ENCODE data around the gene NDEL1.

NDEL1 gene

DNA sequence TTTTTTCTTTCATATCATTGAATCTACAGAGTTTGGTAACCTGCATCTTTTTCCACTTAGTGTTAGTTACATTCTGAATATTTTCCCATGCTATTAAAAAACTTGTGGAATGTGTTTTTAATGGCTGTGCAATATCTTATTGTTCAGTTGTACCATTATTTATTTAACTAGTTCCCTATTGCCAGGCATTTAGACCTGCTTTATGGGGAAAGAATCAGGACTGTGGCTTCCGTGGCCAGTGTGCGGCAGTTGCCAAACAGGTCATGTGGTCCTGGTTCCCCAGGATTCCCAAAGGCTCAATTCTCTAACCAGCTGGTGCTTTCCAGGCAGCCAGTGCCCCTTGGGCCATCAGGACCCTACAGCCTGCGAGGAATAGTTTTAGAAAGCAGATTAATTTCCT lies 30.8 kb downstream of the NDEL1 start:
- Histone ChIP-seq H3K9me2 (replicated peaks; ENCODE audit: insufficient read depth, low read length) (no peaks in the 10 kb centered on the region), H3K79me2 (ENCODE audit: insufficient read depth, low read length) (no peaks in the 10 kb centered on the region), H3K4me2 (ENCODE audit: low read depth, low read length, poor library complexity, severe bottlenecking) (no peak overlapping the region), H3K36me3 (ENCODE audit: low read length) (no peaks in the 10 kb centered on the region), H3F3A (ENCODE audit: insufficient read depth) (no peaks in the 10 kb centered on the region), H3K27ac (ENCODE audit: low read depth, low read length) (no peak overlapping the region), H3K9me3 (ENCODE audit: insufficient read depth, low read length) (no peaks in the 10 kb centered on the region), H3K4me3 (ENCODE audit: insufficient read depth, low read length, poor library complexity, severe bottlenecking) (no peak overlapping the region), H3K27me3 (ENCODE audit: low read length) (no peaks in the 10 kb centered on the region), H3K9ac (ENCODE audit: low read length) (no peak overlapping the region), H4K20me1 (ENCODE audit: low read depth, low read length) (no peaks in the 10 kb centered on the region), H2AFZ (ENCODE audit: low read depth, low read length, severe bottlenecking) (no peak overlapping the region)
- TF ChIP-seq CTCF (IDR thresholded peaks at IDR 0.05; ENCODE audit: insufficient read depth, low read length, poor library complexity, severe bottlenecking) (no peak), EZH2phosphoT487 (conservative IDR thresholded peaks at IDR 0.05; ENCODE audit: low read length) (no peak)

- TF ChIP-seq CTCF (IDR thresholded peaks at IDR 0.05; ENCODE audit: insufficient read depth, low read length, poor library complexity, severe bottlenecking) (no peak), EZH2phosphoT487 (conservative IDR thresholded peaks at IDR 0.05; ENCODE audit: low read length) (no peak)
- H2AFZ ChIP-seq (ENCODE audit: low read depth, low read length, severe bottlenecking): no peak overlapping the region
- H3K36me3 ChIP-seq (ENCODE audit: low read length): no peaks in the 10 kb centered on the region
- H4K20me1 ChIP-seq (ENCODE audit: low read depth, low read length): no peaks in the 10 kb centered on the region
- no peak overlapping the region for H3K4me2 ChIP-seq (ENCODE audit: low read depth, low read length, poor library complexity, severe bottlenecking)
- H3K4me3 ChIP-seq (ENCODE audit: insufficient read depth, low read length, poor library complexity, severe bottlenecking): no peak overlapping the region
- H3K9ac ChIP-seq (ENCODE audit: low read length): no peak overlapping the region
- H3K9me3 ChIP-seq (ENCODE audit: insufficient read depth, low read length): no peaks in the 10 kb centered on the region
- H3K9me2 ChIP-seq (replicated peaks; ENCODE audit: insufficient read depth, low read length): no peaks in the 10 kb centered on the region
- H3F3A ChIP-seq (ENCODE audit: insufficient read depth): no peaks in the 10 kb centered on the region
- H3K79me2 ChIP-seq (ENCODE audit: insufficient read depth, low read length): no peaks in the 10 kb centered on the region
- H3K27ac ChIP-seq (ENCODE audit: low read depth, low read length): no peak overlapping the region
- H3K27me3 ChIP-seq (ENCODE audit: low read length): no peaks in the 10 kb centered on the region
Observed at GRCh38 chr17:8466873-8467272, 31.2 kb downstream of the NDEL1 start.

- no peaks in the 10 kb centered on the region for H3K9me2 ChIP-seq (replicated peaks; ENCODE audit: insufficient read depth, low read length)
- no peaks in the 10 kb centered on the region for H3K36me3 ChIP-seq (ENCODE audit: low read length)
- TF ChIP-seq CTCF (IDR thresholded peaks at IDR 0.05; ENCODE audit: insufficient read depth, low read length, poor library complexity, severe bottlenecking) (no peak), EZH2phosphoT487 (conservative IDR thresholded peaks at IDR 0.05; ENCODE audit: low read length) (no peak)
- no peaks in the 10 kb centered on the region for H3F3A ChIP-seq (ENCODE audit: insufficient read depth)
- no peak overlapping the region for H3K4me2 ChIP-seq (ENCODE audit: low read depth, low read length, poor library complexity, severe bottlenecking)
- no peaks in the 10 kb centered on the region for H3K9me3 ChIP-seq (ENCODE audit: insufficient read depth, low read length)
- H3K27ac ChIP-seq (ENCODE audit: low read depth, low read length): no peak overlapping the region
- no peaks in the 10 kb centered on the region for H4K20me1 ChIP-seq (ENCODE audit: low read depth, low read length)
- no peak overlapping the region for H3K9ac ChIP-seq (ENCODE audit: low read length)
- H2AFZ ChIP-seq (ENCODE audit: low read depth, low read length, severe bottlenecking): no peak overlapping the region
- H3K27me3 ChIP-seq (ENCODE audit: low read length): no peaks in the 10 kb centered on the region
- no peaks in the 10 kb centered on the region for H3K79me2 ChIP-seq (ENCODE audit: insufficient read depth, low read length)
- H3K4me3 ChIP-seq (ENCODE audit: insufficient read depth, low read length, poor library complexity, severe bottlenecking): no peak overlapping the region
Observed at GRCh38 chr17:8467527-8467926, 31.8 kb downstream of the NDEL1 start.

- H3K4me2 ChIP-seq (ENCODE audit: low read depth, low read length, poor library complexity, severe bottlenecking): no peak overlapping the region
- H3K9me3 ChIP-seq (ENCODE audit: insufficient read depth, low read length): no peaks in the 10 kb centered on the region
- H3K4me3 ChIP-seq (ENCODE audit: insufficient read depth, low read length, poor library complexity, severe bottlenecking): no peak overlapping the region
- no peak overlapping the region for H3K27ac ChIP-seq (ENCODE audit: low read depth, low read length)
- H3K27me3 ChIP-seq (ENCODE audit: low read length): no peaks in the 10 kb centered on the region
- no peaks in the 10 kb centered on the region for H3F3A ChIP-seq (ENCODE audit: insufficient read depth)
- no peaks in the 10 kb centered on the region for H3K36me3 ChIP-seq (ENCODE audit: low read length)
- H3K9me2 ChIP-seq (replicated peaks; ENCODE audit: insufficient read depth, low read length): no peaks in the 10 kb centered on the region
- no peak overlapping the region for H2AFZ ChIP-seq (ENCODE audit: low read depth, low read length, severe bottlenecking)
- H4K20me1 ChIP-seq (ENCODE audit: low read depth, low read length): no peaks in the 10 kb centered on the region
- TF ChIP-seq EZH2phosphoT487 (conservative IDR thresholded peaks at IDR 0.05; ENCODE audit: low read length): no peak
- no peak for TF ChIP-seq CTCF (IDR thresholded peaks at IDR 0.05; ENCODE audit: insufficient read depth, low read length, poor library complexity, severe bottlenecking)
- H3K79me2 ChIP-seq (ENCODE audit: insufficient read depth, low read length): no peaks in the 10 kb centered on the region
- H3K9ac ChIP-seq (ENCODE audit: low read length): no peak overlapping the region
Observed at GRCh38 chr17:8468127-8468526, 32.4 kb downstream of the NDEL1 start.

Measured in SU-DHL-6 (cell line).